Keratinocyte (primary cell): Measurements from ENCODE around the gene SAMM50. TPM values are rescaled to one million over a fixed set of nuclear protein-coding genes. Genes with fewer than 3 reads are reported as not detected.

ENCODE experiments used
- DNase-seq: peaks from one replicate; pipeline ENCODE4 v3.0.0-alpha.2; 2011; ENCODE audit warnings: low read depth, missing footprints, low spot score
- FAIRE-seq: peaks from 2 replicates; lab custom pipeline; 2011; peaks lifted over from hg19 to GRCh38; lab: Jason Lieb, UNC
- H2AFZ ChIP-seq: 2 replicates; pipeline ENCODE4 v1.6.0; 2012; ENCODE audit warnings: low read length, control low read depth, inconsistent platforms; ENCODE audit not compliant: control insufficient read depth
- H3K27ac ChIP-seq: 2 replicates; pipeline ENCODE4 v1.5.1; 2011; ENCODE audit warnings: low read length; ENCODE audit not compliant: control insufficient read depth, insufficient read depth
- H3K27me3 ChIP-seq: 3 replicates; pipeline ENCODE4 v1.6.0; 2011; ENCODE audit warnings: low read length; ENCODE audit not compliant: control insufficient read depth, insufficient read depth; ENCODE audit errors: extremely low read depth
- H3K36me3 ChIP-seq, 2 experiments: 2 replicates in 1 of 2; 3 replicates in 1 of 2; pipeline ENCODE4 v1.5.1; 2011; ENCODE audit warnings: low read length in 2 of 2, mild to moderate bottlenecking in 1 of 2; ENCODE audit not compliant: control insufficient read depth in 2 of 2, insufficient read depth in 2 of 2; ENCODE audit errors: extremely low read depth in 1 of 2
- H3K4me1 ChIP-seq: 3 replicates; pipeline ENCODE4 v1.5.1; 2011; ENCODE audit warnings: low read length; ENCODE audit not compliant: control insufficient read depth, insufficient read depth; ENCODE audit errors: extremely low read depth
- H3K4me2 ChIP-seq: 3 replicates; pipeline ENCODE4 v1.6.0; 2011; ENCODE audit warnings: low read depth, low read length; ENCODE audit not compliant: control insufficient read depth, insufficient read depth; ENCODE audit errors: extremely low read depth
- H3K4me3 ChIP-seq, 3 experiments: fragments of 200-600 bp in 1 of 3; sonication (generic) in 1 of 3; 2 replicates in 2 of 3; 3 replicates in 1 of 3; pipeline ENCODE4 v1.5.1; 2011 to 2016; ENCODE audit warnings: low read length in 3 of 3, mild to moderate bottlenecking in 3 of 3, control low read depth in 2 of 3, inconsistent platforms in 1 of 3, low read depth in 1 of 3, mixed read lengths in 1 of 3, mixed run types in 1 of 3, moderate library complexity in 1 of 3; ENCODE audit not compliant: control insufficient read depth in 2 of 3, insufficient read depth in 2 of 3; ENCODE audit errors: extremely low read depth in 1 of 3
- H3K79me2 ChIP-seq: 2 replicates; pipeline ENCODE4 v1.6.0; 2012; ENCODE audit warnings: low read length; ENCODE audit not compliant: control insufficient read depth, insufficient read depth
- H3K9ac ChIP-seq: 3 replicates; pipeline ENCODE4 v1.6.0; 2011; ENCODE audit warnings: low read length; ENCODE audit not compliant: control insufficient read depth, insufficient read depth; ENCODE audit errors: extremely low read depth
- H3K9me1 ChIP-seq: 3 replicates; pipeline ENCODE4 v1.6.0; 2011; ENCODE audit warnings: low read length; ENCODE audit not compliant: control insufficient read depth, insufficient read depth; ENCODE audit errors: extremely low read depth
- H3K9me3 ChIP-seq: 2 replicates; pipeline ENCODE4 v1.5.1; 2012; ENCODE audit warnings: low read depth, low read length; ENCODE audit not compliant: control insufficient read depth
- H4K20me1 ChIP-seq: 3 replicates; pipeline ENCODE4 v1.6.0; 2011; ENCODE audit warnings: low read length; ENCODE audit not compliant: control insufficient read depth, insufficient read depth; ENCODE audit errors: extremely low read depth
- CTCF ChIP-seq, 3 experiments: IDR thresholded peaks in 1 of 3; conservative IDR thresholded peaks in 1 of 3; optimal IDR thresholded peaks in 1 of 3; 2 replicates in 2 of 3; 3 replicates in 1 of 3; pipeline versions ENCODE3 to v1.5.1; 2011; ENCODE audit warnings: low read length in 3 of 3, mild to moderate bottlenecking in 3 of 3, moderate library complexity in 2 of 3, control low read depth in 1 of 3, inconsistent platforms in 1 of 3; ENCODE audit not compliant: insufficient read depth in 2 of 3; ENCODE audit errors: extremely low read depth in 1 of 3
- EZH2 ChIP-seq: IDR thresholded peaks from one replicate; pipeline ENCODE4 v1.6.1; 2012; ENCODE audit warnings: inconsistent platforms, mild to moderate bottlenecking, low read length, moderate library complexity
- dilution Hi-C: fragments of 300-500 bp; cut with MboI; formaldehyde crosslinking; loops from one replicate; pipeline ENCODE4 v1.7.0; 2020; ENCODE audit warnings: low sequenced_read_pairs; ENCODE audit not compliant: extremely low pct_ligation_motif_present
- polyA plus RNA-seq, 5 experiments: library from polyadenylated mRNA; depleted of rRNA in 3 of 5; stranded (reverse) in 3 of 5; stranded (forward) in 1 of 5; unstranded in 1 of 5; fragments of >200 nt; gene quantifications; 1 replicate in 1 of 5; 2 replicates in 3 of 5; 3 replicates in 1 of 5; pipeline versions ENCODE4 v1.2.1 to v1.2.3, GENCODE V29; 2011 to 2012; ENCODE audit warnings: missing spikeins in 2 of 5, low read depth in 1 of 5, low replicate concordance in 1 of 5

The SAMM50 gene
- polyA plus RNA-seq, 1 donor (not counting 4 experiments of a cell fraction or from before 2014, with no cell fraction given) = 54.6 TPM

- no peaks in the 10 kb centered on the region for H4K20me1 ChIP-seq
- peaks cover 7% of the 10 kb centered on the region for H3K27me3 ChIP-seq
- no peak overlapping the region for H3K9ac ChIP-seq
- no peaks in the 10 kb centered on the region for H3K9me3 ChIP-seq
- no peak overlapping the region for H3K27ac ChIP-seq
- H2AFZ ChIP-seq = no peak overlapping the region
- TF ChIP-seq EZH2 (no peak), CTCF (optimal IDR thresholded peaks at IDR 0.05 in 1 of 3, IDR thresholded peaks at IDR 0.05 in 1 of 3, conservative IDR thresholded peaks at IDR 0.05 in 1 of 3; ENCODE audit: extremely low read depth in 1 of 3, insufficient read depth in 2 of 3, low read length in 3 of 3) (no peak)
- H3K79me2 ChIP-seq = no peaks in the 10 kb centered on the region
- no peaks in the 10 kb centered on the region for H3K36me3 ChIP-seq
- H3K4me2 ChIP-seq = no peak overlapping the region
- no peak overlapping the region for H3K4me3 ChIP-seq
- H3K4me1 ChIP-seq = peaks cover 4% of the 10 kb centered on the region
- FAIRE-seq (no peak), DNase-seq (no peak)
- dilution Hi-C loops = no loop called here
- H3K9me1 ChIP-seq = no peaks in the 10 kb centered on the region
These were observed 72.8 kb downstream of the SAMM50 start for GRCh38 chr22:44028091-44028490.

GRCh38 chr22:44029069-44029468, 73.8 kb downstream of the SAMM50 start:
- FAIRE-seq (no peak), DNase-seq (no peak)
- H3K79me2 ChIP-seq = no peaks in the 10 kb centered on the region
- no peaks in the 10 kb centered on the region for H3K9me3 ChIP-seq
- no peaks in the 10 kb centered on the region for H3K4me1 ChIP-seq
- TF ChIP-seq CTCF (optimal IDR thresholded peaks at IDR 0.05 in 1 of 3, IDR thresholded peaks at IDR 0.05 in 1 of 3, conservative IDR thresholded peaks at IDR 0.05 in 1 of 3; ENCODE audit: extremely low read depth in 1 of 3, insufficient read depth in 2 of 3, low read length in 3 of 3) (no peak), EZH2 (no peak)
- H3K9me1 ChIP-seq = no peaks in the 10 kb centered on the region
- no peaks in the 10 kb centered on the region for H4K20me1 ChIP-seq
- H3K27me3 ChIP-seq = peaks cover 7% of the 10 kb centered on the region
- no peak overlapping the region for H3K4me2 ChIP-seq
- dilution Hi-C loops = no loop called here
- H3K36me3 ChIP-seq = no peaks in the 10 kb centered on the region
- H3K4me3 ChIP-seq = no peak overlapping the region
- no peak overlapping the region for H3K9ac ChIP-seq
- H3K27ac ChIP-seq = no peak overlapping the region
- no peak overlapping the region for H2AFZ ChIP-seq
